ENCODE results near the gene SLC12A8.

DNA sequence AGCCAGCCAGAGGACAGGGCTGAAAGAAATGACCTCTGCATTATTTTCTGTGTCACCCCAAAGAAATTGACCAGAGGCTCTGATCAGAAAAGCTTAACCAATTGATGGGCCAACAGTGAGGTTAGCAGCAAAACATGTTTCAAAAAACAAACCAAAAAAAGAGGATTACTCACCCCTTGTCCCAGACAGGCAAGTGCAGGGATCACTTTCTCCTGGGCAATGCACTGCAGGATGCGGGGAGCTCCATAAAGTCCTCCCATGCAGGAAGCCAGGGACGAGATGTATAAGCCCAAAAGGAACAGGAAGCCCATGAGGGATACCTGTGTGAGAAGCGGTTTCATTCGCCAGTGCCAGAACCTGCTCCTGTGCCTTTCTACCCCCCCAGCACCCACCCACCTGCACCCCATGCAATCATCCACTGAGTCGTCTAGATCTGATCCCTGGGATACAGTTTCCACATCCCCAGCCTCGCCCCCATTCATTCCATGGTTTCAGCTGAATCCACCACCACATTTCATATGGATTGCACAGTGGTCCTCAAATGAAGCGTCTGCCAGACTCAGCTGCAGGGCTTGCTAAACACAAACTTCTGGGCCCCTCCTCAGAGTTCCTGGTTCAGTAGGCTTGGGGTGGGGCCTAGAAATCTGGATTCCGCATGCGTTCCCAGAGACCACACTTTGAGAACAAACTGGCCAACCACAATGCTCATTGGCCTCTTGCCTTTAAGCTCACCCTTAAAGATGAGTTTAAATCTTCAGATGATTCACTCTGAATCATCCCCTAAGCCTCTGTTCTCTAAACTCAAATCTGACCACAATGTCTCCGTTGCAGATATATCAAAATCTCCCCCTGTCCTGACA, 102.3 kb downstream of the SLC12A8 start:
- TF ChIP-seq POLR2A (IDR thresholded peaks at IDR 0.05): no peak
- TF ChIP-seq, protein P1, sequence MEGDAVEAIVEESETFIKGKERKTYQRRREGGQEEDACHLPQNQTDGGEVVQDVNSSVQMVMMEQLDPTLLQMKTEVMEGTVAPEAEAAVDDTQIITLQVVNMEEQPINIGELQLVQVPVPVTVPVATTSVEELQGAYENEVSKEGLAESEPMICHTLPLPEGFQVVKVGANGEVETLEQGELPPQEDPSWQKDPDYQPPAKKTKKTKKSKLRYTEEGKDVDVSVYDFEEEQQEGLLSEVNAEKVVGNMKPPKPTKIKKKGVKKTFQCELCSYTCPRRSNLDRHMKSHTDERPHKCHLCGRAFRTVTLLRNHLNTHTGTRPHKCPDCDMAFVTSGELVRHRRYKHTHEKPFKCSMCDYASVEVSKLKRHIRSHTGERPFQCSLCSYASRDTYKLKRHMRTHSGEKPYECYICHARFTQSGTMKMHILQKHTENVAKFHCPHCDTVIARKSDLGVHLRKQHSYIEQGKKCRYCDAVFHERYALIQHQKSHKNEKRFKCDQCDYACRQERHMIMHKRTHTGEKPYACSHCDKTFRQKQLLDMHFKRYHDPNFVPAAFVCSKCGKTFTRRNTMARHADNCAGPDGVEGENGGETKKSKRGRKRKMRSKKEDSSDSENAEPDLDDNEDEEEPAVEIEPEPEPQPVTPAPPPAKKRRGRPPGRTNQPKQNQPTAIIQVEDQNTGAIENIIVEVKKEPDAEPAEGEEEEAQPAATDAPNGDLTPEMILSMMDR (IDR thresholded peaks at IDR 0.05): no peak
